Measurements from ENCODE around the gene RNF213.

RNF213 gene

DNA sequence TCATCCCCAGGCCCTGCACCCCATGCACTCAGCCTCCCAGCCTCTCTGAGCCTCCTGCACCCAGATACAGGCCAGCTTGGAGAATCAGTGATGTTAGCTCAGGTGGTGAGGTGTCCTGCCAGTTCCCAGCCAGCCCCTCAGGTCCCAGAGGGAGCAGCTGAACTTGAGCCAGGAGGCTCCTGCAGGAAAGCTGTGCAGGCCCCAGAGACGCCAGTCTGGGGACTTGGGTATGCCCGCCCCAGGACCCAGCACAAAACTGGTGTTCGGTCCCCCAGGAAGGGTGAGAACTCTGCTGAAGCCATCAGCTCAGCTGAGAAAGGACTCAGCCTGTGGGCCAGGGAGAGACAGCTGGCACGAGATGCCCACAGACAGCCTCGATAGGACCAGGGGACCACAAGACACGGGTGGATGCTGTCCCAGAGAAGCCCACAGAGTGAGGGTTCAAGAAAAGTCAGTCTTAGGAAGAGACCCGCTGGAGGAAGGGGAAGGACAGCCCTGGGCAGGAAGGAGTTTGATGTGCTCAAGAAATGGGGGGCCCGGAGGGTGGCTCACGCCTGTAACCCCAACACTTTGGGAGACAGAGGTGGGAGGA, 165.3 kb downstream of the RNF213 start:
- in situ Hi-C loops (cut with HindIII; ENCODE audit: low sequenced_read_pairs) = loop anchor here (25.0 kb wide), 1 partner anchor 686 kb away; no protein-coding TSS in a partner anchor

- in situ Hi-C loops (cut with HindIII; ENCODE audit: low sequenced_read_pairs) = loop anchor here (25.0 kb wide), 1 partner anchor 686 kb away; no protein-coding TSS in a partner anchor
Measured at GRCh38 chr17:80426671-80427326, 166.1 kb downstream of the RNF213 start.

DNA sequence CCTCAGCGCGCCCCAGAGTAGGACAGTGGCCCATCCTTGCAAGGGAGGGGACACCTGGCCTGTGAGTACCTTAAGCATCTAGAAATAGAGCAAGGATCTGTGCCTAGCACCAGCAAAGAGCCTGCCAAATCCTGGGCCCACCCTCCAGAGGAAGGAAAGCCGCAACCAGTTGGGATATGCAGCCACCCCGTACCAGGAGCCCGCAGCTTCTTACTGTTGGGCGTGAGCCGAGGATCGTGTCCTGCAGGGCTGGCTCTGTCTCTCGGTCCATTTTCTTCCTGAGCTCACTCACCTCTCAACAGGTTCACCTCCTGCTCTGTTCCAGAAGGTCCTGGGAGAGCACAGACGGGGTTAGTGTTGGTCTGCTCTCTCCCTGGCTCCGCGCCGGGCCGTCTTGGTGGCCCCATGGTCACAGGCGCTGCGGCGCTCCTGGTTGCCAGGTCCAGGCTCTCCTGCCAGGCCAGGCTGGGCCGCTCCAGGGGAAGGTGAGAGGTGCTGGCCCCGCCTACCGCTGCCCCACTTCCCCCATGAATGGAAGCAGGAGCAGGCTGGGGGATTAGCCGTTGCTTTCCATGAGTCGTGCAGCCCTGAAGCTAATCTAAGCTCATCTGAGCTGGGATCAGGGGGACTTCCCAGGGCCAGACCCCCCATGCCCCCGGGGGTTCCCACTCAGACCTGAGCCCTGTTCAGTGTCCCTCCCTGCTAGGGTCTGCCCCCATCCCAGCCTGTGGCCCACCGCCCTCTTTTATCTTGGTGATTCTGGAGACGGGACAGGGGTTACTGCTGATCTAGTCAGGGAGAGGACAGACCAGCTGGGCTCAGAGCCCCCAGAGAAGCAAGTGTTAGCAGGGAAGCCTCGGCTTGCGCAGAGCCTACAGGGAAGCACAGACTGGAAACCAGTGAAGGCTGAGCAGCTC, 167.0 kb downstream of the RNF213 start:
- in situ Hi-C loops (cut with HindIII; ENCODE audit: low sequenced_read_pairs) = loop anchor here (25.0 kb wide), 1 partner anchor 685 kb away; no protein-coding TSS in a partner anchor

DNA sequence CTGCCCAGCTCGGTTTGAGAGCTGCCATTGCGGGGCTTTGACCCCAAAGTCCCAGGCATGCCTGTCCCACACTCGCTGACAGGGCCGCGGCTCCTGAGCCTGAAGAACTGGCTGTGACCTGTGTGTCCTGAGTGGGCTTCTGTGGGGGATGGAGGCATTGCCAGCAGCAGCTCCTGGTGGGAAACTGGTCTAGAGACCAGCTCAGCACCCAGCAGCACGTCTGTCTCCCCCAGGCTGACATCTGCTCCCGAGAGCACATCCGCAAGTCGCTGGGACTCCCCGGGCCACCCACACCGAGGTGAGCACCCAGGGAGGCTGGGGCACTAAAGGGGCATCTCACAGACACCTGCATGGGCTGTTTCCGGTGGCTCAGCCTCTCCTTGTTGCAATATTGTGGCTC, 167.7 kb downstream of the RNF213 start:
- in situ Hi-C loops (cut with HindIII; ENCODE audit: low sequenced_read_pairs) = loop anchor here (25.0 kb wide), 1 partner anchor 684 kb away; no protein-coding TSS in a partner anchor

DNA sequence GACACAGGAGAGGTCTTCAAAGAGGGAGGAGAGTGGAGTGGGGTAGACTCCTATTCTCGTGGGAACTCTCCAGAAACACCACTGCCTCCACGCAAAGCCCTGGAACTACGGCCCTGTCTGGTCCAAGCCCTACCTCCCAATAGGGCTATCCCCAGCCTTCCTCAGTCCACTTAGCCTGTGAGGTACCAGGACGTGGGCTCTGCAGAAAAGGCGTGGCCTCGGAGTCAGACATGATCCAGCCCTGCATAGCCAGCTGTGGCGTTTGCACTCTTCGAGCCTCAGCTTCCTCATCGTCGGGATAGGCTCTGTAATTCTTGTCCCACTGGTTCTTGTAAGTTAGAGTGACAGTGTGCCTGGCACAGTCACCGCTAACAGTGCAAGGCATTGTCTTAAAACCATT, 168.1 kb downstream of the RNF213 start:
- in situ Hi-C loops (cut with HindIII; ENCODE audit: low sequenced_read_pairs) = loop anchor here (25.0 kb wide), 1 partner anchor 684 kb away; no protein-coding TSS in a partner anchor

DNA sequence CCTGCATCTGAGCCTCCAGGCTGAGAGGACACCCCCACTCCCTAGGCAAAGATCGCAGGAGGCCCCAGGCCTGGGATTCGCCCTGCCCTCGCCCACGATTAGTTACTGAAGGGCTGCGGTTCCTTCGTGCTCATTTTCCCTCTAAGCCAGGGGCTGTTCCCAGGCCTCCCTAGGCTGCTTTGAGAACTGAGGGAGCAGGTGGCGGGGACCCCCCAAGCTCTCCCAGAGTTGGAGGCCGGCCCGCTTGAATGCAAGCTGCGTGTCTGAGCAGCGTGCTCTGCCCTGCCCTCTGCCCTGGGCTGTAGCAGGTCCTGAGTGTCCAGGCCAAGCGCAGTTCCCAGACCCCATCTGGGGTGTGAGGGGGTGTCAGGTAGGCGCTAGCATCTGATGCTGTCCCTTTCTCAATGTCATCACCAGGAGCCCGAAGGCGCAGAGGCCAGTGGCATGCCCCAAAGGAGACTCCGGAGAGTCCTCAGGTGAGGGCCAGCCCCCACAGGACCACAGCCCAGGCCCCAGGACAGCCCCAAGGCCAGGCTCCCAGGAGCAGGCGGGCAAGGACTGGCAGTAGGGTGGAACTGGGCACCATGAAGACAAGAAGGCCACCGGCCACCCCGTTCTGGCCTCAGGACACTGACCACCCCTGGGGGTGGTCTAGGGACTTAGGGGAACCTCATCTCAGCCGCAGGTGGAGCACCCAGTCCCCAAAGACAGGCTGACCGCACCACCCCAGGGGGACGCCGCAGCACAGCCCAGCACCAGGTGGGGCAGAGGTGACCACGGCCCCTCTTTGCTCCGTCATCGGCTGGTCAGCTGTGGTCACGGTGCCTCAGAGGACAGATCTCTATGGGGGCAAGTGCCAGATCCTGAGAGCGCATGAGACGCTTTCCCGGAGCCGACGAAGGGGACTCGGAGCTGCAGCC, 169.0 kb downstream of the RNF213 start:
- in situ Hi-C loops (cut with HindIII; ENCODE audit: low sequenced_read_pairs) = loop anchor here (25.0 kb wide), 1 partner anchor 683 kb away; no protein-coding TSS in a partner anchor

DNA sequence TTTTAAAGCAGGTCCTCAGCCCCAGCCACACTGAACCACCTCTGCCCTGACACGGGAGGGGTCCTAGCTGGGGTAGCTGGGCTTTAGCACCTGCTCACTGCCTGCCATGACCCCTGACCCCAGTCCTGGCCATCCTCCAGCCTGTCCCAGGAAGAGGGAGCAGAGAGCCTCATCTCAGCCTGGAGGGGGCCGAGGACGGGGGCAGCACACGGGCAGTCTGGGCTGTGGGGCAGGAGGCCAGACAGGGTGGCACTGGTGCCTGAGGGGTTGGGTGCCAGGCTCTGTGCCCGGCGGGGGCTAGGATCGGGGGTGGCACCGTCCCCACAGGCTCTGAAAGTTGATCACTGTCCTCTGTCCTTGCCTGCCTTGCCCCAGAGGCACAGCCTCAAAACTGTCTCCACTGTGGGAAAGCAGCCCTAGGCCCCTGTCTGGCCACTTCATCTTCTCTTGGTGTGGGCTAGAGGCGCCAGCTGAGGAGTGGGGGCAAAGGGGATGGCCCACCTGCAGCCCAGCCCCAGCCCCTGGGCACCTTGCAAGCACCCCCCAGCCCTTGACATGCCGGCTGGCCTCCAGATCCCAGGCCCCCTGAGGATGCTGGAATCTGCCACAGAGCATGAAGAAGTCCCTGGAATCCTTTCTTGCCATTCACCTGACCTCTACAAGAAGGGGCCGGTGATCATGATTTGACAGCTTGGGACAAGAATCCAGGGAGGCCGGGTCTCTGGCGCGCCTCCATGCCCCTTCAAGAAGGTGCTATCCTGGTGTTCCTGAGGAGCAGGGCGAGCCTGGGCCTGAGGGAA, 170.0 kb downstream of the RNF213 start:
- in situ Hi-C loops (cut with HindIII; ENCODE audit: low sequenced_read_pairs) = loop anchor here (25.0 kb wide), 1 partner anchor 682 kb away; no protein-coding TSS in a partner anchor

- in situ Hi-C loops (cut with HindIII; ENCODE audit: low sequenced_read_pairs) = loop anchor here (25.0 kb wide), 1 partner anchor 681 kb away; no protein-coding TSS in a partner anchor
Measured at GRCh38 chr17:80431246-80432195, 170.9 kb downstream of the RNF213 start.

- in situ Hi-C loops (cut with HindIII; ENCODE audit: low sequenced_read_pairs) = loop anchor here (25.0 kb wide), 1 partner anchor 680 kb away; no protein-coding TSS in a partner anchor
Measured at GRCh38 chr17:80432350-80432955, 171.8 kb downstream of the RNF213 start.

- in situ Hi-C loops (cut with HindIII; ENCODE audit: low sequenced_read_pairs) = loop anchor here (25.0 kb wide), 1 partner anchor 679 kb away; no protein-coding TSS in a partner anchor
Measured at GRCh38 chr17:80432961-80433550, 172.4 kb downstream of the RNF213 start.

GRCh38 chr17:80433916-80434666, 173.4 kb downstream of the RNF213 start:
- in situ Hi-C loops (cut with HindIII; ENCODE audit: low sequenced_read_pairs) = loop anchor here (25.0 kb wide), 1 partner anchor 678 kb away; no protein-coding TSS in a partner anchor

GRCh38 chr17:80437532-80437931, 176.9 kb downstream of the RNF213 start:
- in situ Hi-C loops (cut with HindIII; ENCODE audit: low sequenced_read_pairs) = loop anchor here (25.0 kb wide), 1 partner anchor 675 kb away; no protein-coding TSS in a partner anchor

DNA sequence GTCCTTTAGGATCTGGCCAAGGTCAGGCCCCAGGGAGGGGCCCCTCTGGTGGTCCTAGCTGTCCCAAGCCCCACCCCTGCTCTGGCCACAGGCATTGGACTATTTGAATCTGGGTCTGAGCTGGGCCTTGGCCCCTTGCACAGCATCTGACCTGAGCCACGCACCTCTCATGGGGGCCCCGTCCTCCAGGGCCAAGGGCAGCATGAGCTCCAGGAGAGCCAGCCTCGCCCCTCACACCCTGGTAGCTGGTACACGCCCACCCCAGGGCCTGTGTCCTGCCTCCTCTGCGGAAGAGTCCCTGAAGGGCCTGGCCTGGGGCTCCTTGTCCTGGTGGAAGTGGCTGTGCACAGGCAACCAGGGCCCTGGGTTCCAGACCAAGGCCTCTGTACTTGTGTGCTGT, 178.2 kb downstream of the RNF213 start:
- in situ Hi-C loops (cut with HindIII; ENCODE audit: low sequenced_read_pairs) = loop anchor here (25.0 kb wide), 1 partner anchor 673 kb away; no protein-coding TSS in a partner anchor

DNA sequence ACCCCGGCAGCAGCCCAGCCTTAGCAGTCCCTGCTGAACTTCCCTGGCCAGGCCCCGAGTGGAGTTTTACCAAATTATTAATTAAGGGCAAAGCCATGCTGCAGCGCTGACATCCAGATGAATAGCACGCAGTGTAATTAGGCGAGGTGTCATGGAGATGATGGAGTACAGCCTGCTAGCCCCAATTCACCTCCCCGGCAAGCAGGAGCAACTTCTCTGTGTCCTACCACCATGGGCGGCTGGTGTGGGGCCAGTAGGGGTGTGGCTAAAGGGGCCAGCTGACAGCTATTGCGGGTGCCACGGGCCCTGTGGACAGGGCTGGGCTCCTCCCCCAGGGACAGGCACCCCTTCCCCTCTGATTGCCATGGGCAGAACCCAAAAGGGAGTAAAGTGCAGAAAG, 178.8 kb downstream of the RNF213 start:
- in situ Hi-C loops (cut with HindIII; ENCODE audit: low sequenced_read_pairs) = loop anchor here (25.0 kb wide), 1 partner anchor 673 kb away; no protein-coding TSS in a partner anchor

GRCh38 chr17:80441133-80441578, 180.5 kb downstream of the RNF213 start:
- in situ Hi-C loops (cut with HindIII; ENCODE audit: low sequenced_read_pairs) = loop anchor here (5.0 to 25.0 kb wide), 2 partner anchors 456 to 671 kb away; no protein-coding TSS in a partner anchor
